HepG2 (cell line): Measurements from ENCODE around the gene RBM47. TPM values are rescaled to one million over a fixed set of nuclear protein-coding genes. Genes with fewer than 3 reads are reported as not detected.
A peak's percentile ranks its signal among the peaks of the same experiment; 100 is the strongest.

ENCODE experiments used
- AGO2 ChIP-seq: fragments of 200-400 bp; formaldehyde crosslinking; optimal IDR thresholded peaks from 2 replicates; pipeline ENCODE3; 2017; ENCODE audit warnings: mild to moderate bottlenecking, low read depth, low read length, moderate library complexity
- CTCF ChIP-seq: sonication (generic); formaldehyde crosslinking; IDR thresholded peaks from 2 replicates; pipeline ENCODE4 v1.5.0; 2020; ENCODE audit warnings: mild to moderate bottlenecking, missing genetic modification reagents, moderate library complexity
- HMGXB4 ChIP-seq, 2 experiments: sonication (generic) in 1 of 2; formaldehyde crosslinking in 1 of 2; IDR thresholded peaks; 2 replicates each; pipeline versions ENCODE4 v1.4.0 to v1.6.1; 2018 to 2020; ENCODE audit warnings: missing genetic modification reagents in 2 of 2, borderline replicate concordance in 1 of 2, low read depth in 1 of 2, mild to moderate bottlenecking in 1 of 2, missing biosample characterization in 1 of 2
- HOXA5 ChIP-seq: sonication (generic); formaldehyde crosslinking; IDR thresholded peaks from 2 replicates; pipeline ENCODE4 v1.4.0; 2020; ENCODE audit warnings: missing genetic modification reagents
- ISL2 ChIP-seq: sonication (generic); formaldehyde crosslinking; IDR thresholded peaks from 2 replicates; pipeline ENCODE4 v1.5.0; 2020; ENCODE audit warnings: missing genetic modification reagents
- SMC3 ChIP-seq: IDR thresholded peaks from 2 replicates; pipeline ENCODE4 v1.6.1; 2011; ENCODE audit warnings: low read length, improper control_type of control experiment
- SRSF1 ChIP-seq: fragments of 200-400 bp; formaldehyde crosslinking; optimal IDR thresholded peaks from 2 replicates; pipeline ENCODE3; 2017; ENCODE audit warnings: mild to moderate bottlenecking, low read depth, low read length, moderate library complexity
- ZNF362 ChIP-seq: sonication (generic); formaldehyde crosslinking; IDR thresholded peaks from 2 replicates; pipeline ENCODE4 v1.4.0; 2020; ENCODE audit warnings: missing genetic modification reagents, mild to moderate bottlenecking, borderline replicate concordance
- polyA plus RNA-seq, 8 experiments: library from polyadenylated mRNA; depleted of rRNA in 3 of 8; stranded (reverse) in 7 of 8; unstranded in 1 of 8; fragments of >200 nt; fragmentation: Illumina TruSeq in 4 of 8; extraction: Trizol in 4 of 8; gene quantifications; 2 replicates each; pipeline versions ENCODE4 v1.2.1 to v1.2.3, GENCODE V29; 2011 to 2016; ENCODE audit warnings: low read depth in 4 of 8, missing spikeins in 1 of 8, mixed read lengths in 1 of 8; ENCODE audit not compliant: insufficient read depth in 1 of 8
- total RNA-seq, 5 experiments: library from RNA; depleted of rRNA; stranded (reverse); fragments of >200 nt; fragmentation: Illumina TruSeq; extraction: Trizol; gene quantifications; 2 replicates each; pipeline ENCODE4 v1.2.3, GENCODE V29; 2016; ENCODE audit warnings: low read depth in 1 of 5

RBM47 gene
- total and polyA plus RNA-seq, 2 of the 13 experiments (the other 11 are each of a cell fraction or from before 2014, with no cell fraction given): 1.2 to 2.5 TPM

- 0 out of 4 replicates have a peak, but pooled peaks of 1 of the 2 experiments have one; percentile 21 for TF ChIP-seq HMGXB4 (CRISPR knock-in tag; IDR thresholded peaks at IDR 0.05; ENCODE audit: borderline replicate concordance in 1 of 2, low read depth in 1 of 2)
- TF ChIP-seq AGO2: no peak
- 0 out of 2 replicates have a peak, but pooled peaks have one; percentile 47 for TF ChIP-seq HOXA5 (CRISPR knock-in tag)
- TF ChIP-seq SRSF1: no peak
- peak; percentile 16; the same call in 1 of the 2 replicates for TF ChIP-seq ZNF362 (CRISPR knock-in tag)
- TF ChIP-seq CTCF: peak; percentile 70
- TF ChIP-seq ISL2: 0 out of 2 replicates have a peak, but pooled peaks have one; percentile 16
- TF ChIP-seq SMC3: peak; percentile 43; the same call in 1 of the 2 replicates
These were observed 78.7 kb downstream of the RBM47 start (continued) for GRCh38 chr4:40550948-40551462.
